Heart left ventricle (tissue), 16 donors: ENCODE measurements around the gene LRATD1. TPM values are rescaled to one million over a fixed set of nuclear protein-coding genes. Genes with fewer than 3 reads are reported as not detected.

Source experiments
- ATAC-seq, 4 donors: fragments of 200-7000 bp; cut with Tn5 transposase; one replicate each; pipeline ENCODE4 v1.9.1; 2020 to 2022; ENCODE audit warnings: moderate library complexity in 4 of 4, mild to moderate bottlenecking in 3 of 4, moderate number of reproducible peaks in 1 of 4
- DNase-seq, 5 donors: peaks; one replicate each; pipeline ENCODE4 v3.0.0-alpha.2; 2020
- H3K27ac ChIP-seq, 12 donors: fragments of 200-600 bp; sonication (generic) in 4 of 12; one replicate each; pipeline versions ENCODE4 v1.5.0 to v1.8.0; 2016 to 2022; ENCODE audit warnings: mild to moderate bottlenecking in 2 of 12
- H3K27me3 ChIP-seq, 9 donors: fragments of 200-600 bp; sonication (generic) in 2 of 9; one replicate each; pipeline versions ENCODE4 v1.5.1 to v1.8.0; 2016 to 2022; ENCODE audit warnings: mild to moderate bottlenecking in 3 of 9
- H3K36me3 ChIP-seq, 9 donors: fragments of 200-600 bp; sonication (generic) in 2 of 9; one replicate each; pipeline versions ENCODE4 v1.5.0 to v1.8.0; 2018 to 2022; ENCODE audit warnings: mild to moderate bottlenecking in 2 of 9
- H3K4me1 ChIP-seq, 12 donors: fragments of 200-600 bp; sonication (generic) in 4 of 12; one replicate each; pipeline versions ENCODE4 v1.5.0 to v1.8.0; 2016 to 2022; ENCODE audit warnings: mild to moderate bottlenecking in 3 of 12
- H3K4me3 ChIP-seq, 12 donors: fragments of 200-600 bp; sonication (generic) in 4 of 12; one replicate each; pipeline versions ENCODE4 v1.5.0 to v1.8.0; 2017 to 2022; ENCODE audit warnings: mild to moderate bottlenecking in 9 of 12, moderate library complexity in 4 of 12
- H3K9me3 ChIP-seq, 12 donors: fragments of 200-600 bp; sonication (generic) in 4 of 12; one replicate each; pipeline versions ENCODE4 v1.5.0 to v1.8.0; 2016 to 2022; ENCODE audit warnings: mild to moderate bottlenecking in 1 of 12
- CTCF ChIP-seq, 12 donors: fragments of 200-600 bp; sonication (generic) in 4 of 12; IDR thresholded peaks; one replicate each; pipeline versions ENCODE4 v1.5.0 to v1.8.0; 2018 to 2022; ENCODE audit warnings: antibody characterized with exemption in 12 of 12, mild to moderate bottlenecking in 5 of 12
- POLR2A ChIP-seq, 2 donors: fragments of 450-650 bp; IDR thresholded peaks; one replicate each; pipeline ENCODE4 v1.6.1; 2017; ENCODE audit warnings: antibody characterized with exemption in 2 of 2, mild to moderate bottlenecking in 2 of 2, moderate library complexity in 2 of 2
- WGBS, 4 donors: extraction: QIAGEN DNeasy Blood & Tissue Kit in 2 of 4; methylation state at CpG; one replicate each; pipeline versions ENCODE4 v1.1.5 to v1.1.7; 2013 to 2018; 5-methylcytosine and 5-hydroxymethylcytosine counted together
- intact Hi-C, 10 donors: fragments of 100-400 bp; cut with DNase I; formaldehyde crosslinking; loops; one replicate each; pipeline versions ENCODE4 v1.11.1 to v1.14.2; 2022
- polyA plus RNA-seq, 2 donors: library from polyadenylated mRNA; stranded (reverse); fragments of 200-250 nt; gene quantifications; one replicate each; pipeline ENCODE4 v1.2.3, GENCODE V29; 2013
- total RNA-seq, 9 donors: library from RNA; depleted of rRNA in 2 of 9; stranded (reverse); fragments of >200 nt in 2 of 9; fragmentation: NEBNext Ultra II Directional in 3 of 9; extraction: Animal tissue kit (Norgen Biotek cat#: 25700) in 3 of 9; gene quantifications; one replicate each; pipeline versions ENCODE4 v1.1.0 to v1.2.4, GENCODE V29; 2016 to 2023
- donor health status: ischemic (EF 13 %, LVEDD 7.1; RV severe dilation, severe dysfunction).
- donor health status: healthy with polysubstance abuse.
- donor health status: DM: no; HTN: yes; CAD: no.
- donor health status: DM: no; HTN: no; CAD: no.
- donor health status: ischemic (EF 25% LVEDD 6.9; RV normal size, moderate dysfunction).
- donor health status: ischemic (EF 25% LVEDD 5.7; RV mildly dilated, moderate dysfunction).
- donor health status: healthy.
- donor health status: DM: yes; HTN: yes; CAD: no.
- donor health status: ischemic (EF 35%, LVEDD 5.7; RV mildly dilated, moderate dysfunction).
- donor health status: nonischemic (EF 11% LVEDD 7.7; RV severe dilation, severe dysfunction).
- donor health status: DM: yes; HTN: yes; CAD: no.
- donor health status: PGD.
- donor health status: ischemic (EF 29% LVEDD 5.4; RV normal size, mild dysfunction).
- donor health status: nonischemic (EF 23%, LVEDD 6.1; RV moderate dilation, normal function).

Gene LRATD1
- total and polyA plus RNA-seq, 11 donors: 0.07 to 4.6 (median 1.5) TPM

GRCh38 chr2:14614017-14614416 is 18.5 kb upstream of the LRATD1 start:
- Histone ChIP-seq H3K27ac (no peak overlapping the region), H3K36me3 (no peaks in the 10 kb centered on the region), H3K9me3 (no peaks in the 10 kb centered on the region), H3K27me3 (peaks cover 0 to 3% (median 0%) of the 10 kb centered on the region in 9 donors), H3K4me3 (no peak overlapping the region), H3K4me1 (no peaks in the 10 kb centered on the region)
- DNase-seq (no peak), ATAC-seq (no peak)
- TF ChIP-seq CTCF (IDR thresholded peaks at IDR 0.05): no peak
- TF ChIP-seq POLR2A (IDR thresholded peaks at IDR 0.05): no peak
- intact Hi-C loops: no loop called here

- ATAC-seq: no peak
- TF ChIP-seq POLR2A (IDR thresholded peaks at IDR 0.05) (no peak), CTCF (IDR thresholded peaks at IDR 0.05) (no peak)
Observed at GRCh38 chr2:14615121-14615520, 17.4 kb upstream of the LRATD1 start.

GRCh38 chr2:14615760-14616159 is 16.8 kb upstream of the LRATD1 start:
- ATAC-seq (no peak), DNase-seq (no peak)
- no peak for TF ChIP-seq CTCF (IDR thresholded peaks at IDR 0.05)
- TF ChIP-seq POLR2A (IDR thresholded peaks at IDR 0.05): no peak
- Histone ChIP-seq H3K36me3 (no peaks in the 10 kb centered on the region), H3K9me3 (no peaks in the 10 kb centered on the region), H3K4me3 (no peak overlapping the region), H3K27me3 (peaks cover 0 to 3% (median 0%) of the 10 kb centered on the region in 9 donors), H3K27ac (no peak overlapping the region), H3K4me1 (no peaks in the 10 kb centered on the region)
- WGBS, 4 donors: 77 to 92% (median 89%) methylated on average over 9 of the region's 9 CpGs
- intact Hi-C loops: no loop called here

More at GRCh38 chr2:14615121-14615520, 17.4 kb upstream of the LRATD1 start:
- intact Hi-C loops: no loop called here
- no peaks in the 10 kb centered on the region for H3K36me3 ChIP-seq
- H3K27me3 ChIP-seq: peaks cover 0 to 3% (median 0%) of the 10 kb centered on the region in 9 donors
- H3K4me3 ChIP-seq: no peak overlapping the region
- no peaks in the 10 kb centered on the region for H3K9me3 ChIP-seq
- H3K4me1 ChIP-seq: no peaks in the 10 kb centered on the region
- no peak for DNase-seq
- no peak overlapping the region for H3K27ac ChIP-seq

GRCh38 chr2:14616342-14616741 is 16.2 kb upstream of the LRATD1 start:
- TF ChIP-seq POLR2A (IDR thresholded peaks at IDR 0.05) (no peak), CTCF (IDR thresholded peaks at IDR 0.05) (no peak)
- no peaks in the 10 kb centered on the region for H3K36me3 ChIP-seq
- WGBS, 4 donors: 41 to 57% (median 48%) methylated on average over 4 of the region's 4 CpGs
- intact Hi-C loops: no loop called here
- H3K4me3 ChIP-seq: no peak overlapping the region
- no peak for ATAC-seq
- no peaks in the 10 kb centered on the region for H3K9me3 ChIP-seq
- H3K27me3 ChIP-seq: peaks cover 0 to 3% (median 0%) of the 10 kb centered on the region in 9 donors
- H3K27ac ChIP-seq: no peak overlapping the region
- H3K4me1 ChIP-seq: no peaks in the 10 kb centered on the region
- no peak for DNase-seq
